HTERT RPE-1 (cell line): ENCODE data around the gene EPDR1.
"Not testable (repeated sequence)": the region's sequence is repeated elsewhere in the genome, so short reads cannot be mapped to it uniquely, and the experiment has no call there.

Source experiments
- in situ Hi-C: fragments of 300-500 bp; cut with MboI; formaldehyde crosslinking; loops from 4 replicates; pipeline ENCODE4 v1.14.3; 2020; ENCODE audit warnings: low sequenced_read_pairs

Gene EPDR1

DNA sequence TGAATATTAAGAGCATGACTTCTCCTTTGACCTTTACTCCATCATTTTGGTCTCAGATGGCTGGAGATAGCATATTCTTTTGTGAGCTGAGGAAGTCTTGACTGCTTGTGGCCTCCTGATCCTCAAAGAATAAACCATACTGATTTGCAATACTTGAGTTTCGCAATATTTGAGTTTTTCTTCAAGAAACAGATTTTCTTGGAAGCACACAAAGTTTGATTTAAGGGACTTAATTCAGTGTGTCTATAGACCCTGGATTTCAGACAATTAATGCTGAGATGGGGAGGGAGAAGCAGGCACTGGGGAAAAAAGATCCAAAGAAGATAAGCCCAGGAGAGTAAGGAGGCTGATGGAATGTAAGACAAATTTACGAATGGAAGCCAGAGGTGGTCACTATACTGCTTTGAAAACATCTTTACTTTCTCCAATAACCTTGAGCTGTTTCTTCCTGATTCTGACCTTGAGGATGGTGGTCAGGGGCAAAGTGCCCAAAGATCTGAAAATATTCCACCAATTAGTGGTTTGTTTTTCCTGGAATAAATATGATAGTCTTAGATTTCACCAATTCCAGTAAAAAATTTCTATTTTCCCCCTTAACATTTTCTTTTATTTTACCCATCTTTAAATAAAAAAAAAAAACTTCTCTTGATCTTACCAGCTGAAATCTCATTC lies 7.5 kb downstream of the EPDR1 start:
- in situ Hi-C loops = no loop called here

DNA sequence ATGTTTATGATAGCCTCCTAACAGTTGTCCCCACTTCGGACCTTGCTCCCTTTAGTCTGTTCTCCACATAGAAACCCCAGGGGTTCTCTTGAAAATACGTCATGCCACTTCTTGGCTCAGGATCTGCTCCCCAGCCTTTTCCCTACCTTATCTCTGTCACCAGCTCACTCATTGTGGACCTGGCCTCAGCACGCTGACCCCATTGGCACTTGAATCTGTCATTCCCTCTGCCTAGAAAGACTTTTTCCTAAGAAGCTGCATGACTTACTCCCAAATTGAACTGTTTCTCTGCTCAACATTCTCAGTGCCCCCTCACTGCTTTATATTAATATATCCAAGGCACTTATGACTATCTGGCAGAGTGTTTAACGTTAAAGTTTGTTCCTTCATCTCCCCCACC lies 8.4 kb downstream of the EPDR1 start:
- in situ Hi-C loops = no loop called here

DNA sequence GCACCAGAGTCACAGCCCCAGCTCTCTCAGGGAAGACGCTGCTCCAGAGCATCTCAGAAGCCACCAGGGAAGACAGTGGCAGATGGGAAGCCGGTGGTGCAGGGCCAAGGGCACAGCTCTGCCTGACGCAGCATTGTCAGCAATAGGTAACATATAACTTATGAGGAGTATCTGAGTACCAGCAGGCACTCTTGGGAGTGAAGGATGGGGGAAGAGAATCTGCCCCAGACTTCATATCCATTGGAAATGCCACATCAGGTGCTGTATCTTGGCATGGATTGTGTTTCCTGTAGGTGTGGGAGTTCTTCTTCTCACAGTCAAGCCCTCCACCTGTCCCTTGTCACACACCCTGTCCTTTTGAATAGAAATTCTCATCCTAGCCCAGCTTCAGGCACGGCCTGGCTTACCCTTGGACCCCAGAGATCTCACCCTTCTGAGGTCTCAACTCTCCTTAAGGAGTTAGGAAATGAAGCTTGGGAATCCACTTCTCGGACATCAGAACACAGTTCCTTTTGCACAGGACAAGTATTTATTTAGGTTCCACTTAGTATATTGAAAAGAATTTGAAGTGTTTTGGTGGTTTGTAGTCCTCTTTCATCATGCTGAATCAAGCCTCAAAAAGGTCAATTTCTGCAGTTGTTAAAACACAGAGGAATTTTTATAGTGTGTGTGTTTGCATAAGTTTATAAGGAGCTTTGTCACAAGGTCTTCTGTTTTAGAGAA lies 9.9 kb downstream of the EPDR1 start:
- in situ Hi-C loops = no loop called here

DNA sequence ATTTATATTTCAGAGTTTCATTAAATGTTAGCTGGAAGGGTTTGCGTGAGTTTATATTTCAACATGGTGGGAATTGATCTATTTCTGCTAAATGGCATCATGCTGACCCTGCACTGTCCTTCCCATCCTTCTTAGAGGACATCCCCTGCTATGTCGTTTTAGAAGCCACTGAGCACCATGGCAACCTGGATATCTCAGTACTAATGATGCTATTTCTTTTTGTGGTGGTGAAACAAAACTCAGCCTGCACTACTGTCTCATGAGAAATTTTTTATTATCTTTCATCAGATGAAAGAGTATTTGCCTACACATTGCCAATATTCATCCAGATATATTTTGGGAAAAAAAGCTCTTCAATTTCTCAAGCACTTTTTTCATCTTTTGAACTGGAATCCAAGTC lies 12.1 kb downstream of the EPDR1 start:
- in situ Hi-C loops = no loop called here

DNA sequence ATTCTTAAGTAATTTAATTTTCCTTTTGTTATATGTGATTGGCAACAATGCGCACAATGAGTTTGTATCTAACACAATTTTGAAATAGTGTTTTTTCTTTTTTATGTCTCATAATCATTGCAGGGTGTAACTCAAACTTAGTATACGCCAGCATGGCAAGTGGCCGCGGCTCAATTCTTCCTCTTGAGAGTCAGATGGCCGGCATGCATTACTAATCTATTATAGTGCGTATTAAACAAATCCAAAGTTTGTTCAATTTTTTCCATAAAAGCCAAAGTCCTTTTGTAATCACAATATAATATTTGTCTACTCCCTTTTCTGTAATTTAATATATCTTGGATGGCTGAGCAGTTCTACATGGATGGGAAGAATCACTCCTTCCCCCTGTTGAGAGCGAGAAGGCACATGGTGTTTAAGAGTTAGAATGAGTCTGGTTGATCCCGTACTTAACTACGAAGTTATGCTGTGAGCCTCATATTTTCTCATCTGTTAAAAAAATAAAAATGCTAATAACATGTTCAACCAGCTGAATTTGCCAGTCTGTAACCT lies 12.7 kb downstream of the EPDR1 start:
- in situ Hi-C loops = no loop called here

DNA sequence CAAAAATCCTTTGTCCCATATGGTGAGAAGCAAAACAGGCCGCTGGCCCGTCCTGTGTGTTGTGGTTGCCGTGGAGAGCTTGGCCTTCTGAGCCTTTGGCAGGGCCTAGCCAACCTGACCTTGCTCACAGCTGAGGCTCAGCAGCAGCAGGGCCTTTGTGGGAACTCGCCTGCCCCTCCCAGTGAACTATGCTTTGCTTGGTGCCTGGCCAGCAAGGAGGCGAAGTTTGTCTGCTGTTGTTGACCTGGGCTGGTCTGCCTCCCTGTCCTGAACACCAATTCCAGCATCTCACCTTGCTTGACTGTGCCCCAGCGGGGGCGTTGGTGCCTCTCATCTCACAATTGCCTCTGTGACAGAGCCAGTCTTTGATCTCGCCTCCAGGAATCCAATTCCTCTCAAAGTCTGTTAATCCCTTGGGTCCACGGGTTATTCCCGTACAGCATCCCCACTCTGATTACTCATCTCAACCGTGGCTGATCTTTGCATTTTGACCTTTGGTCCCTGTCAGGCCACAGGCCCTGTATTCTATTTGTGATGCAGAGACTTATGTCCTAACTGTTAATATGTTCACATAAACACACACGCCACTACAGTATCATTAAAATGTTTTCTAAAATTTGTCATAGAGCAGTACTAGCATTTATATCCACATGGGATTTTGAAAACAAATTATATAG lies 22.6 kb downstream of the EPDR1 start:
- in situ Hi-C loops = no loop called here

DNA sequence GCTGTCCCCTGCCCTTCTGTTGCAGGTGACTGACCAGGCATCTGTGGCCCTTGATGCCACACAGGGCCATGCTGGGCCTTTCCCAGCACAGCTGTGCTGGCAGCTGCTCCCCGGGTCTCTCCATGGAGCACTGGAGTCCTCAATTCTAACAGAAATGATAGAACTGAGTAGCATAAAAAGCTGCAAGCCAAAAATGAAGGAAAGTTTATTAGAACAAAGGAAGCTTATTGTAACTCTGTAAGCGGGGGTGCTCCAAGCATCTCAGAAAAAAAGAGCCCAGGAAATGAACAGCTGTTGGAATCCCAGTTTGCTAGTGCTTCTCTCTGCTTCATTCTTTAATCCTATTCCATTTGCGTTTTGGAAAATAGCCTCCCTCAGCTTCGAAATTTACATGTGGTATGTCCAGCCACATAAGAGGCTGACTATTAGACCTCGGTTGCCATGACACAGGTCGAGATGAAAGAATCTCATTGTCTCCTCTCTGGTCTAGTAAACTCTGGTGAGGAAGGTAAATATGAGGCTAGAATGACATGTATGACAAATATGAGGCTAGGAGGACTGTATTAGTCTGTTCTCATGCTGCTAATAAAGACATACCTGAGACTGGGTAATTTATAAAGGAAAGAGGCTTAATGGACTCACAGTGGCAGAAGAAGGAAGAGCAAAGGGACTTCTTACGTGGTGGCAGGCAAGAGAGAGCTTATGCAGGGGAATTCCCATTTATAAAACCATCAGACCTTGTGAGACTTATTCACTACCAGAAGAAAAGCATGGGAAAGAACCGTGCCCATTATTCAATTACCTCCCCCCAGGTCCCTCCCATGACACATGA lies 23.7 kb downstream of the EPDR1 start:
- in situ Hi-C loops = no loop called here

DNA sequence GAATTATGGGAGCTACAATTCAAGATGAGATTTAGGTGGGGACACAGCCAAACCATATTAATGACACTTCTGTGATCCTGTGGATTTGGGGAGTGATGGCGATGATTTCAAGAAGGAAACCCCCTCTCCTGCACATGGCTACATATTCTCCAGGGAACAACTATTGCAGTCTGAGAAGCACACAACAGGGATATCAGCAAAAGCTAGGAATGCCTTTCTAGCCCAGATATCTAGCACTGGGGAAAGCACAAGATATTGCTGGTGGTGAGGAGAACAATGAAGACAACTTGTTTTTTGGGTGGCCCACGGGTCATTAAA lies 24.3 kb downstream of the EPDR1 start:
- in situ Hi-C loops = no loop called here

DNA sequence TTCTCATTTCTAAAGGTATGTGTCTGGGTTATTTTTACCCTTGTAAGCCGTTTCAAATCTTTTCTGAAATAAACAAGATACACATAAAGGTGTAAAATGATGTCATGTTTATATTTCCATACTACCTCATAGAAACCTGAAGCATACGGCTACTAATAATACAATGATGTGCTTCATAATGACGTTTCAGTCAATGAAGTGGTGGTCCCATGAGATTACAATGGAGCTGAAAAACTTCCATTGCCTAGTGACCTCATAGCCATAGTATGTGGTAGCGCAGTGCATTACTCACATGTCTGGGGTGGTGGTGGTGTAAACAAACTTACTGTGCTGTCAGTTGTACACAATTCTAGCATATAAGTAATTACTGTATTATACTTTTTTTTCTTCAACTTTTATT lies 24.9 kb downstream of the EPDR1 start:
- in situ Hi-C loops = no loop called here

DNA sequence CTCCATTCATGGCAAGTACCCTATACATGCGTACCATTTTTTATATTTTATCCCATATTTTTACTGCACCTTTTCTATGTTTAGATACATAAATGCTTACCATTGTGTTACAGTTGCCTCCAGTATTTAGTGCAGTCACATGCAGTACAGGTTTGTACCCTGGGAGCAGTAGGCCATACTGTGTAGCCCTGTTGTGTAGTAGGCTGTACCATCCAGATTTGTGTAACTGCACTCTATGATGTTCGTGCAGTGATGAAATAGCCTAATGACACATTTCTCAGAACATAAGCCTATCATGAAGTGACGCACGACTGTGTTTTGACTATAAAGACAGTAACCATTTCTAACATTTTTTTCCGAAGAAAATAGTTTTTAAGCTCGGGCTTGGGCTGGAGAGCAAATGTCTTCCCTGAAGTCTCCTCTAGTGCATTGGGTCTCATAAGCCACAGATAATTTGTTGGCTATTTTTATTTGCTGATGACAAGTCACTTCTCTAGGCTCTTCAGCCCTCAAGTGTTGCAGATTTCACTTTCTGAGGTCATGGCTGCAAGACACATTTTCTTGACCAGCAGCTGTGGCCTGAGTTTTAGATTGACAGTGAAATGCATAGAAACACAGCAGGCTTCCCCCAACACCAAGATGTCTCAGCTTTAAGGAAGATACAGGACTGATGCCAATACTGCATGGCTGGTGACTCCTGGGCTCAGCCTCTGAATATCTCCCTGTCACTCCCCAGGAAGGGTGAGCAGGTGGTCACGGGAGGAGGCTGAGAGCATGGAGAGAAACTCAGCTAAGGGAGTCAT lies 26.9 kb downstream of the EPDR1 start:
- in situ Hi-C loops = no loop called here

DNA sequence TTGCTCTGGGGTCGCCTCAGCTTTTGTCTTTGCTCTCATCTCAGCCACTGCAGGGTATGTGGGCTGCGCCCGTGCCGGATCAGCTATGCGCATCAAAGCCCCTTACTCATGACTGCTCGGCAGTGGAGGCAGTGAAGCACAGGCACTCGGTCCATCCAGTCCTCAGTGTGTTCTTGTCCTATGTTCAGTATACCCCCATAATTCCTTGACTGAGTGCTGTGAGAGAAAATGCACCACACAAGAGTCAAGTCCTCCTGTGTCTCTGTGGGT lies 27.4 kb downstream of the EPDR1 start:
- in situ Hi-C loops = no loop called here

DNA sequence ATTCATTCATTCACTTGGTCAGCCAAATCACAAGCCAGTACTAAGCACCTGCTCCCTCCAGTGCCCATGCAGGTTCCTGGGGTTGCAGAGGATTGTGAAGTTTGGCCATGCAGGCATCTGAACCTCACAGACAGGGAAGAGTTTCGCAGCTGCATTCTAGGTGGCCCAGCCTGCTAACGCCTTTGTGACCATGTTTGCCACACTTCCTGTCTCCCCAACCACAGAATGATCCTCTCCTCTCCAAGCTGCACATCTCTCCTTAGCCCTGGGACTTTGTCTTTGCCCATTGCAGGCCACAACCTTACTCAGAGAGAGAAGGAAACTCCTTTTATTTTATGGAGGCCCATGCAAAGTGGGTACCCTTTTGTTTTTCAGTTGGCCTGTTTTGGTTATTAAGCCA lies 31.8 kb downstream of the EPDR1 start:
- in situ Hi-C loops = no loop called here

DNA sequence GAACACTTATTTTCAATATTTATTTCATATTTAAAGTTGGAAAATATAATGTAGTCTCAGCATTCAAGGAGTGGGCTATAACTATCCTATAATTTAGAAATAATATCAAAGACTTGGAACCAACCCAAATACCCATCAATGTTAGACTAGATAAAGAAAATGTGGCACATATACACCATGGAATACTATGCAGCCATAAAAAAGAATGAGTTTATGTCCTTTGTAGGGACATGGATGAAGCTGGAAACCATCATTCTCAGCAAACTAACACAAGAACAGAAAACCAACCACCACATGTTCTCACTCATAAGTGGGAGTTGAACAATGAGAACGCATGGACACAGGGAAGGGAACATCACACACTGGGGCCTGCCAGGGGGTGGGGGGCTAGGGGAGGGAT lies 33.8 kb downstream of the EPDR1 start:
- in situ Hi-C loops = not testable (repeated sequence)

DNA sequence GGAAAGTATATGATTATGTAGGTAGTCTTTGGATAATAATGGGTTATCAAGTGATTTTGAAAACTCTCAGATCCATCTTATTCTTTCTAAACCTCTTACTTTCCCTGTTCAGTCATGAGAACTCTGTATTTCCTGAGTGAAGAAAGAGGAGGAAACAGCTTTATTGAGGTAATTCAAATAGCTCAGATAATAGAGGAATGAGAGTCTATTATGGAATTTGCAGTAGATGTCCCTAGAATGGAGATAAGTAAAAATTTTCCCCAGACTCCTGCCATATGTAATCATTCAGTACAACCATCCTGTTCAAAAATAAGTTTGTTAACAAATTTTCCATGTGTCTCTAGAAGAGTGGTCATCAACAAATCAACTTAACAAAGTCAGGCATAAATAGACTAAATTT lies 36.4 kb downstream of the EPDR1 start:
- in situ Hi-C loops = no loop called here

DNA sequence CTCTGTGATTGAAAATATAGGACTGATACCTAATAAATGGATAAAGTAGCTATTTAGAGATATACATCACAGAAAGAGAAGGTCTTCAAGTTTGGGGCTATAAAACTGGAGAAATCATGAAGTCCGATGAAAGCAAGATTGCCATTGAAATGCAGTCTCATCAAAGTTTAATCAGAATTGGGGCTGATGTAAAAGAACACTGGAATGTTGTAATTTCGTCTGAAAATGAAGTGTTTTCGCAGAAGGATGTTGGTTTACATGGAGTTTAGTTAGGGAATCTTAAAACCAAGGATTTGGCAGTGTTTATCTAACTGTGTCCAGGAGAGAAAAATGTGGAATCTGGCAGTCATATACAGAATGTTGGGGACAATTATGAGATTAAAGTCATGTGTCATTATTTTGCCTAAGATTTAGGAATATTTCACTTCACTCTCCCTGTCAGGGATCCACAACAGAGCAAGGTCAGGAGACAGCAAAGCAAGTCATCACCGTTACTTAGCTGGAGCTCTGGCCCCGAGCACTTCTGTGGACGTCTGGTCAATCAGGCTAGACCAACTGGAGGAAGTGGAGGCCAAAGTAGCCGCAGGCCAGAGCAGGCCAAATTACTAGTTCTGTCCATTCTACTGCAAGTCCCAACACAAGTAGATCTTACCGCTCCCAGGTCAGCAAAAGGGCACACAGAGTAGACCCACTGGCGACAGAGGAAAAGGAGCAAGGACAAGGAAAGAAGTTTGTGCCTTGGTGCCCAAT lies 37.0 kb downstream of the EPDR1 start:
- in situ Hi-C loops = no loop called here

DNA sequence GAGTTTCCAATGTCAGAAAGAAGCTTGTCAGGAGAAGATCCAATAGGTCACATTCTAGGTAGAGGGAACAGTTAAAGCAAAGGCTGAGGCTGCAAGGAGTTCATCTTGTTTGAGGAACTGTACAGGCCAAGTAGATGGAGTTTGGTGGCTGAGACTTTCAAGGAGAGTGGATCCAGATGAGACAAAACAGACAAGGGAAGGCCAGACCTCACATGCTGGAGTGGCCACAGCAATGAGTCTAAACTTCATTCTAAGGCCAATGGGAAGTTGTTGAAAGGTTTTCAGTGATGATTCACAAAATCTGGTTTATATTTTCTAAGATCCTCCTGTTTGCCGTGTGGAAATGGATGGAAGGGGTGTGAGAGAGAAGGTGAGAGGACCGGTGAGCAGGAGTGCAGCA lies 40.0 kb downstream of the EPDR1 start:
- in situ Hi-C loops = no loop called here

DNA sequence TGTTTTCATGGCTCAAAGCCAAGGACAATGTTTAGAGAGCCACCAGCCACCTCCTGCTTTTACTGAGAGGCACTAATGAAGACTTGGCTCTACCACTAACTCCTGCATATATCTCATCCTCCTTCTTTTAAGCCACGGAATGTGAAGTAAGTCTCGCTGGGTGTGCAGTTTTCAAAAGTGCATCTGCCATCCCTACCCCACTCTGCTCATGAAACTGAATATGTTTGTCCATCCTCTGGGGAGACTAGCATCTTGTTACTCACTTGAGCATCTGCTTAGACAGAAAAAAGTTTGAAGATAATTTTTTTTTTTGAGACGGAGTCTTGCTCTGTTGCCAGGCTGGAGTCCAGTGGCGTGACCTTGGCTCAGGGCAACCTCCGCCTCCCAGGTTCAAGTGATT lies 40.8 kb downstream of the EPDR1 start:
- in situ Hi-C loops = no loop called here

DNA sequence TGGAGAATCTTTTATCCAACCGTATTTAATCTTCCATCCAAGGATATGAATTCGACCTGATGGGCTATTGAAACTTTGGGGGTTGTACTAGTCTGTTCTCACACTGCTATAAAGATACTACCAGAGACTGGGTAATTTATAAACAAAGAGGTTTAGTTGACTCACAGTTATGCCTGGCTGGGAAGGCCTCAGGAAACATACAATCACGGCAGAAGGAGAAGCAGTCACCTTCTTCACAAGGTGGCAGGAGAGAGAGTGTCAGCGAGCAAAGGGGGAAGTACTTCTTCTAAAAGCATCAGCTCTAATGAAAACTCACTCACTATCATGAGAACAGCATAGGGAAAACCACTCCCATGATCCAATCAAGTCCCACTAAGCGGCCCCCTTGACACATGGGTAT lies 43.8 kb downstream of the EPDR1 start:
- in situ Hi-C loops = no loop called here

DNA sequence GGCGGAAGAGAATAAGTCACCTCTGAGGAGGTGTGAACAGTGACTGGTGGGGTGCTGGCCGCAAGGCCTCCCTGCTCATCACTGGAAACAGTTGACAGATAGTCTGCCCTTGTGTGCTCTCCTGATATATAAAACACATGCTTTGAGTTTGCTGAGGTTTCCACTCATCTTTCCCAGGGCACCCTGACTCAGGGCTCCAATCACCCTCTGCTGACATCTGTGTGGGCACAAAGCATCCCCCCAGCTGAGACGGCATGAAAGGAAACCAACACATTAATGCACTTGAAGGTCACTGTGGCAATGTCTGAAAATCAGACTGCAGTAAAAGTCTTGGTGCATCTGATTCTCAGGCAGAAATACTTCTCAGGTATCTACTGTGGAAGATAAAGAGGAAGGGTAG lies 49.8 kb downstream of the EPDR1 start:
- in situ Hi-C loops = no loop called here

DNA sequence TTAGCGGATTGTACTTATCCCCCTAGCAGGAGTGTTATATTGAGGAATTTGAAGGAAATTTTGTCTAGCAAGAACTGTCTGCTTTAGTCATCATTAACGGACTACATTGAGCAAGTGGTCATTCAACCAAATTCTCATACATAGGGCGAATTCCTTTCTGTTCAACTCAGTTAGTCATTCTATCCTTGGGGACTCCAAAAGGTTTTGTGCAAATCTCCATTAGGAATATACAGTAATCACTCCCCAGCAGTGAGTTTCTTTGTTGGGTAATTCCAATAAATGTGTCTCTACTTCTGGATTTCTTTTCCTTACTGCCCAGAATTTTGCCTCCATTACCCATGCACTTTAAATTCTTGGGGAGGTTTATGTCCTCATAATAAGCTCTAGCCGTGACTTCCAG lies 51.1 kb downstream of the EPDR1 start:
- in situ Hi-C loops = no loop called here
